ENCODE data around the gene TMEM234. TPM values are rescaled to one million over a fixed set of nuclear protein-coding genes. Genes with fewer than 3 reads are reported as not detected.

Gene TMEM234
- polyA plus RNA-seq, 2 of the 4 experiments (the other 2 are of a cell fraction) = 8.4 to 12.1 TPM

DNA sequence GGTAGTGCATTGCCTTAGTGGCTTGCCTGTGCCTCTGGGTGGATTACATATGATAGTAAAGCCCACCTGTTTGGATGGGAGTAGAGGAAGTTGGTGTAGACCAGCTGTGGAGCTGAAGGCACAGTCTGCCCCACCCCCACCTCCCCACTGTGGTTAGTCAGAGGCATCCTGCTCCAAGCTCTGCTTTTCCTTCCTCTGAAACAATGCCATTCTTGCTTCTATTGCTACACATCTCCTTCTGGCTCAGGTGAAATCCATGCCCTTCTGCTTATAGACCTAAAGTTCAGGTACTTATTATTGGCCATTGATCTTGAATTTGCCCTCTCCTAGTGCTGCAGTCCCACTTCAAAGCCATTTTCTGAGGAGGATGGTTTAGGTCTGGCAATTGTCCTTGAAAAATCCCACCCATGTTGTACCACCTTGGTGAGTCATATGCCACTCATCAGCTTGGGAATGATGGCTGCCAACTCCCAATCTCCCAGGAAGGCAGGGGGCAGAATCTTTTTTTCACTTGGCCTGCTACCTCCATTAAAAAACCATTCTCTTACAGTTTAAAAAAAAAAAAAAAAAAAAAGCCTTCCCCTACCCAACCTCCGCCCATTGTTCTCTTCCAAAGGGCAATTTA, 49.4 kb downstream of the TMEM234 start:
- no peak for FAIRE-seq

DNA sequence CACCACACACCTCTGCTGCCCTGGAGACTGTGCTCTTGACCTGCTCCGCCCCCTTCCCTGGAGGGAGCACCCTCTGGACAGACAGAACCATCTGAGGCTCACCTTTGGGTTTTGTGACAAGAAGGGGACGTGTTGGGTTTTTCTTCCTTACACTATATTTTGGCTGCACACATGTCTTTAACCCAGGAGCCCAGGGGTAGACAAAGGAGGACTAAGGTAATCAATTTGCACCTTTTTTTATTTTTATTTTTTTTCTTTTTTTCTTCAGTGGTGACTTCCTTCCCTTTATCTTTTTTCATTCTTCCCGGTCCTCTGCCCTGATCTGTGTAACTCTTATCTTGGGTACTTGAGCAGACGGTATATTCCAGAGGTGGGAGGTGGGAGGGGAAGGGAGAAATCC, 51.2 kb downstream of the TMEM234 start:
- CTCF ChIA-PET = no interaction called here

More for the DNA sequence above, 49.4 kb downstream of the TMEM234 start:
- no peak for TF ChIP-seq EP300 (IDR thresholded peaks at IDR 0.05)
- no peak for TF ChIP-seq ZNF302 (CRISPR knock-in tag; IDR thresholded peaks at IDR 0.05)
- TF ChIP-seq RFX5 (IDR thresholded peaks at IDR 0.05) = no peak
- no peak for TF ChIP-seq ESRRA (IDR thresholded peaks at IDR 0.05; ENCODE audit: borderline replicate concordance, low read length)
- TF ChIP-seq, protein P1, sequence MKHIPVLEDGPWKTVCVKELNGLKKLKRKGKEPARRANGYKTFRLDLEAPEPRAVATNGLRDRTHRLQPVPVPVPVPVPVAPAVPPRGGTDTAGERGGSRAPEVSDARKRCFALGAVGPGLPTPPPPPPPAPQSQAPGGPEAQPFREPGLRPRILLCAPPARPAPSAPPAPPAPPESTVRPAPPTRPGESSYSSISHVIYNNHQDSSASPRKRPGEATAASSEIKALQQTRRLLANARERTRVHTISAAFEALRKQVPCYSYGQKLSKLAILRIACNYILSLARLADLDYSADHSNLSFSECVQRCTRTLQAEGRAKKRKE (CRISPR knock-in tag; IDR thresholded peaks at IDR 0.05; ENCODE audit: low read depth) = no peak
- no peak for TF ChIP-seq BHLHE40 (IDR thresholded peaks at IDR 0.05; ENCODE audit: low read depth, low read length)
- TF ChIP-seq ZC3H11A (IDR thresholded peaks at IDR 0.05) = no peak
- no peak for TF ChIP-seq HOXB5 (CRISPR knock-in tag; IDR thresholded peaks at IDR 0.05)
- no peak for TF ChIP-seq CEBPB (IDR thresholded peaks at IDR 0.05)
- TF ChIP-seq, protein P2, sequence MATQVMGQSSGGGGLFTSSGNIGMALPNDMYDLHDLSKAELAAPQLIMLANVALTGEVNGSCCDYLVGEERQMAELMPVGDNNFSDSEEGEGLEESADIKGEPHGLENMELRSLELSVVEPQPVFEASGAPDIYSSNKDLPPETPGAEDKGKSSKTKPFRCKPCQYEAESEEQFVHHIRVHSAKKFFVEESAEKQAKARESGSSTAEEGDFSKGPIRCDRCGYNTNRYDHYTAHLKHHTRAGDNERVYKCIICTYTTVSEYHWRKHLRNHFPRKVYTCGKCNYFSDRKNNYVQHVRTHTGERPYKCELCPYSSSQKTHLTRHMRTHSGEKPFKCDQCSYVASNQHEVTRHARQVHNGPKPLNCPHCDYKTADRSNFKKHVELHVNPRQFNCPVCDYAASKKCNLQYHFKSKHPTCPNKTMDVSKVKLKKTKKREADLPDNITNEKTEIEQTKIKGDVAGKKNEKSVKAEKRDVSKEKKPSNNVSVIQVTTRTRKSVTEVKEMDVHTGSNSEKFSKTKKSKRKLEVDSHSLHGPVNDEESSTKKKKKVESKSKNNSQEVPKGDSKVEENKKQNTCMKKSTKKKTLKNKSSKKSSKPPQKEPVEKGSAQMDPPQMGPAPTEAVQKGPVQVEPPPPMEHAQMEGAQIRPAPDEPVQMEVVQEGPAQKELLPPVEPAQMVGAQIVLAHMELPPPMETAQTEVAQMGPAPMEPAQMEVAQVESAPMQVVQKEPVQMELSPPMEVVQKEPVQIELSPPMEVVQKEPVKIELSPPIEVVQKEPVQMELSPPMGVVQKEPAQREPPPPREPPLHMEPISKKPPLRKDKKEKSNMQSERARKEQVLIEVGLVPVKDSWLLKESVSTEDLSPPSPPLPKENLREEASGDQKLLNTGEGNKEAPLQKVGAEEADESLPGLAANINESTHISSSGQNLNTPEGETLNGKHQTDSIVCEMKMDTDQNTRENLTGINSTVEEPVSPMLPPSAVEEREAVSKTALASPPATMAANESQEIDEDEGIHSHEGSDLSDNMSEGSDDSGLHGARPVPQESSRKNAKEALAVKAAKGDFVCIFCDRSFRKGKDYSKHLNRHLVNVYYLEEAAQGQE (IDR thresholded peaks at IDR 0.05) = no peak
- TF ChIP-seq, protein P3, sequence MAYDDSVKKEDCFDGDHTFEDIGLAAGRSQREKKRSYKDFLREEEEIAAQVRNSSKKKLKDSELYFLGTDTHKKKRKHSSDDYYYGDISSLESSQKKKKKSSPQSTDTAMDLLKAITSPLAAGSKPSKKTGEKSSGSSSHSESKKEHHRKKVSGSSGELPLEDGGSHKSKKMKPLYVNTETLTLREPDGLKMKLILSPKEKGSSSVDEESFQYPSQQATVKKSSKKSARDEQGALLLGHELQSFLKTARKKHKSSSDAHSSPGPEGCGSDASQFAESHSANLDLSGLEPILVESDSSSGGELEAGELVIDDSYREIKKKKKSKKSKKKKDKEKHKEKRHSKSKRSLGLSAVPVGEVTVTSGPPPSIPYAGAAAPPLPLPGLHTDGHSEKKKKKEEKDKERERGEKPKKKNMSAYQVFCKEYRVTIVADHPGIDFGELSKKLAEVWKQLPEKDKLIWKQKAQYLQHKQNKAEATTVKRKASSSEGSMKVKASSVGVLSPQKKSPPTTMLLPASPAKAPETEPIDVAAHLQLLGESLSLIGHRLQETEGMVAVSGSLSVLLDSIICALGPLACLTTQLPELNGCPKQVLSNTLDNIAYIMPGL (CRISPR knock-in tag; IDR thresholded peaks at IDR 0.05; ENCODE audit: borderline replicate concordance) = no peak
- TF ChIP-seq, protein P4, sequence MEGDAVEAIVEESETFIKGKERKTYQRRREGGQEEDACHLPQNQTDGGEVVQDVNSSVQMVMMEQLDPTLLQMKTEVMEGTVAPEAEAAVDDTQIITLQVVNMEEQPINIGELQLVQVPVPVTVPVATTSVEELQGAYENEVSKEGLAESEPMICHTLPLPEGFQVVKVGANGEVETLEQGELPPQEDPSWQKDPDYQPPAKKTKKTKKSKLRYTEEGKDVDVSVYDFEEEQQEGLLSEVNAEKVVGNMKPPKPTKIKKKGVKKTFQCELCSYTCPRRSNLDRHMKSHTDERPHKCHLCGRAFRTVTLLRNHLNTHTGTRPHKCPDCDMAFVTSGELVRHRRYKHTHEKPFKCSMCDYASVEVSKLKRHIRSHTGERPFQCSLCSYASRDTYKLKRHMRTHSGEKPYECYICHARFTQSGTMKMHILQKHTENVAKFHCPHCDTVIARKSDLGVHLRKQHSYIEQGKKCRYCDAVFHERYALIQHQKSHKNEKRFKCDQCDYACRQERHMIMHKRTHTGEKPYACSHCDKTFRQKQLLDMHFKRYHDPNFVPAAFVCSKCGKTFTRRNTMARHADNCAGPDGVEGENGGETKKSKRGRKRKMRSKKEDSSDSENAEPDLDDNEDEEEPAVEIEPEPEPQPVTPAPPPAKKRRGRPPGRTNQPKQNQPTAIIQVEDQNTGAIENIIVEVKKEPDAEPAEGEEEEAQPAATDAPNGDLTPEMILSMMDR (IDR thresholded peaks at IDR 0.05) = no peak
- Histone ChIP-seq H3K4me3 (no peak overlapping the region), H3K4me2 (no peak overlapping the region), H3K9me3 (no peaks in the 10 kb centered on the region), H3K27ac (no peak overlapping the region), H3K4me1 (peaks cover 7% of the 10 kb centered on the region; the same call in 2 of the 3 replicates)
- CTCF ChIA-PET = no interaction called here
- no peak for ATAC-seq
- WGBS (ENCODE audit: missing lambda C conversion rate) = 86% methylated on average over 1 of the region's 1 CpG
- POLR2A ChIA-PET = interaction anchor here (0.6 kb wide), 1 partner anchor 58 kb away, joined by 3 read pairs; no protein-coding TSS in a partner anchor
- no peak for DNase-seq (ENCODE audit: low read depth in 1 of 2, low spot score in 1 of 2)

More for the DNA sequence above, 51.2 kb downstream of the TMEM234 start:
- TF ChIP-seq MAZ (IDR thresholded peaks at IDR 0.05; ENCODE audit: borderline replicate concordance, low read depth, low read length) (no peak), RARB (CRISPR knock-in tag; IDR thresholded peaks at IDR 0.05) (no peak), PHF8 (IDR thresholded peaks at IDR 0.05; ENCODE audit: borderline replicate concordance, low read depth) (no peak), POLR2A (IDR thresholded peaks at IDR 0.05; ENCODE audit: low read length) (no peak), HOXA7 (CRISPR knock-in tag; IDR thresholded peaks at IDR 0.05) (no peak), RCOR1 (IDR thresholded peaks at IDR 0.05; ENCODE audit: low read depth, low read length) (no peak), EP300 (IDR thresholded peaks at IDR 0.05) (no peak), TP53 (CRISPR knock-in tag; IDR thresholded peaks at IDR 0.05) (no peak), HOXB13 (CRISPR knock-in tag; IDR thresholded peaks at IDR 0.05; ENCODE audit: low read depth) (no peak), CHD4 (IDR thresholded peaks at IDR 0.05; ENCODE audit: borderline replicate concordance) (no peak)
- FAIRE-seq (no peak), DNase-seq (ENCODE audit: low read depth in 1 of 2, low spot score in 1 of 2) (no peak), ATAC-seq (no peak)
- 87% methylated on average over 4 of the region's 4 CpGs for WGBS (ENCODE audit: missing lambda C conversion rate)
- no peak overlapping the region for H3K27ac ChIP-seq
- H3K4me1 ChIP-seq = peaks cover 7% of the 10 kb centered on the region; the same call in 2 of the 3 replicates
- no peak overlapping the region for H3K4me2 ChIP-seq
- no peaks in the 10 kb centered on the region for H3K9me3 ChIP-seq
- H3K4me3 ChIP-seq = no peak overlapping the region
- POLR2A ChIA-PET = no interaction called here

All from A549 (cell line).